Osteocyte (in vitro differentiated cells): Measurements from ENCODE around the gene NRDC. TPM values are rescaled to one million over a fixed set of nuclear protein-coding genes. Genes with fewer than 3 reads are reported as not detected.
"Not testable (repeated sequence)": the region's sequence is repeated elsewhere in the genome, so short reads cannot be mapped to it uniquely, and the experiment has no call there.

Experiments used
- DNase-seq: peaks from one replicate; pipeline ENCODE4 v3.0.0; 2021; ENCODE audit warnings: mixed read lengths; ENCODE audit not compliant: unreplicated experiment; ENCODE audit errors: extremely low spot score
- H3K27ac Mint-ChIP-seq: one replicate; pipeline ENCODE4 v1.8.0; 2021; ENCODE audit warnings: mild to moderate bottlenecking, mixed read lengths; ENCODE audit not compliant: unreplicated experiment
- H3K27me3 Mint-ChIP-seq: one replicate; pipeline ENCODE4 v1.8.0; 2021; ENCODE audit warnings: mixed read lengths; ENCODE audit not compliant: unreplicated experiment
- H3K36me3 Mint-ChIP-seq: one replicate; pipeline ENCODE4 v1.8.0; 2021; ENCODE audit warnings: mixed read lengths; ENCODE audit not compliant: unreplicated experiment
- H3K4me1 Mint-ChIP-seq: one replicate; pipeline ENCODE4 v1.8.0; 2021; ENCODE audit warnings: mixed read lengths; ENCODE audit not compliant: unreplicated experiment
- H3K4me3 Mint-ChIP-seq: one replicate; pipeline ENCODE4 v1.8.0; 2021; ENCODE audit warnings: mild to moderate bottlenecking, moderate library complexity, mixed read lengths; ENCODE audit not compliant: unreplicated experiment
- H3K9me3 Mint-ChIP-seq: one replicate; pipeline ENCODE4 v1.8.0; 2021; ENCODE audit warnings: mixed read lengths; ENCODE audit not compliant: unreplicated experiment
- total RNA-seq: library from RNA; stranded (reverse); gene quantifications from 2 replicates; pipeline ENCODE4 v1.2.1, GENCODE V29; 2021
- TF ChIP-seq, protein P1 (sequence below): fragments of 200-600 bp; sonication (generic); IDR thresholded peaks from 2 replicates; pipeline ENCODE4 v1.5.0; 2021; ENCODE audit warnings: antibody characterized with exemption, mild to moderate bottlenecking, moderate library complexity

The NRDC gene
- total RNA-seq, 1 donor from 2014 or later = 130 TPM

DNA sequence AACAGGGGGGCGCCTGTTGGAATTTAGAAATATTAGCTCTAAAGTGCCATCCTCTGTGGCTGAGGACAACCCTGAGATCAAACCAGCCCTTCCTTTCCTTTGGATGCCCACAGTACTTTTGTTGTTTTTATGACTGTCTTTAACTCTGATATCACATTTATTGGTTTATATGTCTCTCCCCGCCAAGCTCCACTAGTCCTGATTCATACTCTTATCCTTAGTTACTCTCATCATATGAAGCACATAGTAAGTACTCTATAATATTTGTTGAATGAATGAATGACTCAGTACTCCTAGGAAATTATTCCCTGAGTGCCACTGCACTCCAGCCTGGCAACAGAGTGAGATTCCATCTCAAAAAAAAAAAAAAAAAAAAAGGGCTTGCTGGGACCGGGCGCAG is 22.6 kb upstream of the NRDC start:
- no peaks in the 10 kb centered on the region for H3K36me3 Mint-ChIP-seq
- H3K4me3 Mint-ChIP-seq = no peak overlapping the region
- H3K27ac Mint-ChIP-seq = peak overlapping the region; percentile 55
- TF ChIP-seq, protein P1, sequence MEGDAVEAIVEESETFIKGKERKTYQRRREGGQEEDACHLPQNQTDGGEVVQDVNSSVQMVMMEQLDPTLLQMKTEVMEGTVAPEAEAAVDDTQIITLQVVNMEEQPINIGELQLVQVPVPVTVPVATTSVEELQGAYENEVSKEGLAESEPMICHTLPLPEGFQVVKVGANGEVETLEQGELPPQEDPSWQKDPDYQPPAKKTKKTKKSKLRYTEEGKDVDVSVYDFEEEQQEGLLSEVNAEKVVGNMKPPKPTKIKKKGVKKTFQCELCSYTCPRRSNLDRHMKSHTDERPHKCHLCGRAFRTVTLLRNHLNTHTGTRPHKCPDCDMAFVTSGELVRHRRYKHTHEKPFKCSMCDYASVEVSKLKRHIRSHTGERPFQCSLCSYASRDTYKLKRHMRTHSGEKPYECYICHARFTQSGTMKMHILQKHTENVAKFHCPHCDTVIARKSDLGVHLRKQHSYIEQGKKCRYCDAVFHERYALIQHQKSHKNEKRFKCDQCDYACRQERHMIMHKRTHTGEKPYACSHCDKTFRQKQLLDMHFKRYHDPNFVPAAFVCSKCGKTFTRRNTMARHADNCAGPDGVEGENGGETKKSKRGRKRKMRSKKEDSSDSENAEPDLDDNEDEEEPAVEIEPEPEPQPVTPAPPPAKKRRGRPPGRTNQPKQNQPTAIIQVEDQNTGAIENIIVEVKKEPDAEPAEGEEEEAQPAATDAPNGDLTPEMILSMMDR = no peak
- no peaks in the 10 kb centered on the region for H3K9me3 Mint-ChIP-seq
- DNase-seq = no peak
- H3K27me3 Mint-ChIP-seq = no peaks in the 10 kb centered on the region
- peaks cover 40% of the 10 kb centered on the region for H3K4me1 Mint-ChIP-seq

DNA sequence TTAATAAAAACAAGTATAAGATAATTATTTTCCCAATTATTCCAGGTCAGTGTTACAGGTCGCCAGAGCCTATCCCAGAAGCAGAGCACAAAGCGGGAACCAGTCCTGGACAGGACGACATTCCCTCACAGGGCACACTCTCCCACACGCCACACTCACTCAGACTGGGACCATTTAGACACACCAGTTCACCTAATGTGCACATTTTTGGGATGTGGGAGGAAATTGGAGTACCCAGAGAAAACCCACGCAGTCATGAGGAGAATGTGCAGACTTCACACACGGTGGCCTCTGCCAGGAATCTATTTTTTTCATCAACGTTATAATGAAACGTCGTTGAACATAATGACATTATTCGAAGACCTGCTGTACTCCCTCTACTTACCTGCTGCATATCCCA is 20.5 kb upstream of the NRDC start:
- Mint-ChIP-seq H3K27ac (peak overlapping the region; percentile 52), H3K27me3 (no peaks in the 10 kb centered on the region), H3K36me3 (no peaks in the 10 kb centered on the region)

DNA sequence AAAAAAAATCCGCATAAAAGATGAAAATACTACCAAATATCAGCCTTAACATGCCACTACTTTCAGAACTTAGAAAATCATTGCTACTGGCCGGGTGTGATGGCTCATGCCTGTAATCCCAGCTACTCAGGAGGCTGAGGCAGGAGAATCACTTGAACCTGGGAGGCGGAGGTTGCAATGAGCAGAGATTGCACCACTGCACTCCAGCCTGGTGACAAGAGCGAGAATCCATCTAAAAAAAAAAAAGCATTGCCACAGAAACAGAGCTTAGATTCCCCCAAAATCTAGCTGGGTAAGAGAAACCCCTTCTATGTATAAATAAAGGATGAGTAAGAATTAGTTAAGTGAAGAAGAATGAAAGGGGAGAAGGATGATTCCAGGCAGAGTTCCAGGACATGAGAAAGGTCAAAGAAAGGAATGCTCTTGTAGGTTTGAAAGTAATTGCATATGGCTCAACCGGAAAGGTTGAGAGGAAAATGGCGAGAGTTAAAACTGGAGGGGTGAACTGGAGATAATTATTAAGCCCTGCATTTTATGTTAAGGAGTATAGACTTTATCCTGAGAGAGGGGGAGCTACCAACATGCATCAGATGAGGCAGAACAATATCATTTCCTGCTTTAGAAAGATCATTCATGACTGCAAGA is 19.7 kb upstream of the NRDC start:
- Mint-ChIP-seq H3K27ac (peak overlapping the region; percentile 92), H3K36me3 (no peaks in the 10 kb centered on the region), H3K4me1 (peaks cover 36% of the 10 kb centered on the region), H3K27me3 (no peaks in the 10 kb centered on the region), H3K9me3 (no peaks in the 10 kb centered on the region), H3K4me3 (peak overlapping the region; percentile 36)
- TF ChIP-seq, protein P1 = no peak
- no peak for DNase-seq

More for the DNA sequence above, 20.5 kb upstream of the NRDC start:
- Mint-ChIP-seq H3K4me3 (no peak overlapping the region), H3K4me1 (peaks cover 36% of the 10 kb centered on the region), H3K9me3 (no peaks in the 10 kb centered on the region)
- TF ChIP-seq, protein P1 = no peak
- DNase-seq = no peak

DNA sequence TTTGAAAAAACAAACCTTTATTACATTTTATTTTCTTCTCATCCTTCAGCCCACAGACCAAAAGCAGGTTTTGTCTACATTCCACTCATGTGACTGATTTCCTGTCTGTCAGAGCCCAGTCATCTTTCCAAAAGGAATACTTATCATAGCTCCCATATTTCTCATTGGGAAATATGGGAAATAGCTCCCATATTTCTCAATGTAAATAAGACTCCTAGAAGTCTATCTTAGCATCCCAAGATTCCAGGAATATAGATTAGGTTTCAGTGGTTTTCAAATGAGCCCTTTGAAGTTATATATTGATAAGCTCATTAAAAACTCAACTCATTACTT is 19.1 kb upstream of the NRDC start:
- Mint-ChIP-seq H3K4me1 (peaks cover 36% of the 10 kb centered on the region), H3K27ac (peak overlapping the region; percentile 92), H3K4me3 (peak overlapping the region; percentile 42), H3K9me3 (no peaks in the 10 kb centered on the region), H3K27me3 (no peaks in the 10 kb centered on the region), H3K36me3 (no peaks in the 10 kb centered on the region)
- no peak for DNase-seq
- TF ChIP-seq, protein P1 = no peak

DNA sequence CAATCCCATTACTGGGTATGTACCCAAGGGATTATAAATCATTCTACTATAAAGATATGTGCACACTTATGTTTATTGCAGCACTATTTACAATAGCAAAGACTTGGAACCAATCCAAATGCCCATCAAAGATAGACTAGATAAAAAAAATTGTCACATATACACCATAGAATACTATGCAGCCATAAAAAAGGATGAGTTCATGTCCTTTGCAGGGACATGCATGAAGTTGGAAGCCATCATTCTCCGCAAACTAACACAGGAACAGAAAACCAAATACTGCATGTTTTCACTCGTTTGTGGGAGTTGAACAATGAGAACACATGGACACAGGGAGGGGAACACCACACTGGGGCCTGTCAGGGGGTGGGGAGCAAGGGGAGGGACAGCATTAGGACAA is 16.2 kb upstream of the NRDC start:
- H3K27ac Mint-ChIP-seq = not testable (repeated sequence)

DNA sequence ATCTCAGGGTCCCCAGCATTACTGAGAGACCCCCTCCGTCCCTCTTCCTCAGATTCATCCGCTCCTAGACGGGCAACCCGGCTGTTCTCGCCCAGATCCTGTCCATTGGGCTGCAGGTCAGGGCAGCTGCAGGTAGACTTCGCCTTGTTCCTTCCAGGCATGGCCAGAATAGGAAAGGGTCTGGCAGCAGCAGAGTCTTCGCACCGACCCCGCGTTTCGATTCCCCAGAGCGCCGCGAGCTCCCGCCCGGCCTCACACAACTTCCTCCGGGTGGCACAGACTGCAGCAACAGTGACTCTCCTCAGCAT is 265 bp downstream of the NRDC start:
- peaks cover 3% of the 10 kb centered on the region for H3K36me3 Mint-ChIP-seq
- H3K4me1 Mint-ChIP-seq = peaks cover 19% of the 10 kb centered on the region
- H3K9me3 Mint-ChIP-seq = no peaks in the 10 kb centered on the region
- H3K27ac Mint-ChIP-seq = no peak overlapping the region
- TF ChIP-seq, protein P1 = no peak
- H3K27me3 Mint-ChIP-seq = peaks cover 11% of the 10 kb centered on the region
- DNase-seq = no peak
- no peak overlapping the region for H3K4me3 Mint-ChIP-seq

More for the DNA sequence above, 16.2 kb upstream of the NRDC start:
- not testable (repeated sequence) for H3K9me3 Mint-ChIP-seq, H3K36me3 Mint-ChIP-seq, H3K27me3 Mint-ChIP-seq, H3K4me3 Mint-ChIP-seq, DNase-seq
- peaks cover 33% of the 10 kb centered on the region for H3K4me1 Mint-ChIP-seq
